ENCODE data around the gene DMD. TPM values are rescaled to one million over a fixed set of nuclear protein-coding genes. Genes with fewer than 3 reads are reported as not detected.

DMD gene
- total RNA-seq, 1 donor from 2014 or later = 23.9 TPM

- no peak overlapping the region for H3K4me3 Mint-ChIP-seq (ENCODE audit: low read depth)
- H3K4me1 Mint-ChIP-seq (ENCODE audit: low read depth) = no peaks in the 10 kb centered on the region
- no peak for DNase-seq (ENCODE audit: low spot score, unreplicated experiment)
These were observed 1495.7 kb downstream of the DMD start for GRCh38 chrX:31715675-31716074.

GRCh38 chrX:31714797-31715196 lies 1496.6 kb downstream of the DMD start:
- DNase-seq (ENCODE audit: low spot score, unreplicated experiment) = no peak
- H3K4me1 Mint-ChIP-seq (ENCODE audit: low read depth) = no peaks in the 10 kb centered on the region
- peaks cover 11% of the 10 kb centered on the region for H3K9me3 Mint-ChIP-seq (ENCODE audit: low read depth)

More at GRCh38 chrX:31715675-31716074, 1495.7 kb downstream of the DMD start:
- H3K36me3 Mint-ChIP-seq (ENCODE audit: insufficient read depth) = no peaks in the 10 kb centered on the region
- TF ChIP-seq CTCF (IDR thresholded peaks at IDR 0.05; ENCODE audit: unreplicated experiment) = no peak
- H3K27ac Mint-ChIP-seq = no peak overlapping the region
- H3K9me3 Mint-ChIP-seq (ENCODE audit: low read depth) = peaks cover 7% of the 10 kb centered on the region
- no peaks in the 10 kb centered on the region for H3K27me3 Mint-ChIP-seq

GRCh38 chrX:31713120-31713519 lies 1498.2 kb downstream of the DMD start:
- TF ChIP-seq CTCF (IDR thresholded peaks at IDR 0.05; ENCODE audit: unreplicated experiment) = no peak
- H3K9me3 Mint-ChIP-seq (ENCODE audit: low read depth) = peaks cover 12% of the 10 kb centered on the region
- no peaks in the 10 kb centered on the region for H3K4me1 Mint-ChIP-seq (ENCODE audit: low read depth)
- H3K36me3 Mint-ChIP-seq (ENCODE audit: insufficient read depth) = no peaks in the 10 kb centered on the region
- H3K27ac Mint-ChIP-seq = no peak overlapping the region
- H3K4me3 Mint-ChIP-seq (ENCODE audit: low read depth) = no peak overlapping the region
- H3K27me3 Mint-ChIP-seq = no peaks in the 10 kb centered on the region
- DNase-seq (ENCODE audit: low spot score, unreplicated experiment) = no peak

More at GRCh38 chrX:31714797-31715196, 1496.6 kb downstream of the DMD start:
- Mint-ChIP-seq H3K4me3 (ENCODE audit: low read depth) (no peak overlapping the region), H3K27ac (no peak overlapping the region), H3K27me3 (no peaks in the 10 kb centered on the region), H3K36me3 (ENCODE audit: insufficient read depth) (no peaks in the 10 kb centered on the region)
- no peak for TF ChIP-seq CTCF (IDR thresholded peaks at IDR 0.05; ENCODE audit: unreplicated experiment)

- Mint-ChIP-seq H3K9me3 (ENCODE audit: low read depth) (peaks cover 12% of the 10 kb centered on the region), H3K4me1 (ENCODE audit: low read depth) (no peaks in the 10 kb centered on the region), H3K27me3 (no peaks in the 10 kb centered on the region), H3K27ac (no peak overlapping the region), H3K36me3 (ENCODE audit: insufficient read depth) (no peaks in the 10 kb centered on the region), H3K4me3 (ENCODE audit: low read depth) (no peak overlapping the region)
- no peak for TF ChIP-seq CTCF (IDR thresholded peaks at IDR 0.05; ENCODE audit: unreplicated experiment)
- DNase-seq (ENCODE audit: low spot score, unreplicated experiment) = no peak
These were observed 1500.2 kb downstream of the DMD start for GRCh38 chrX:31711166-31711565.

- no peak for TF ChIP-seq CTCF (IDR thresholded peaks at IDR 0.05; ENCODE audit: unreplicated experiment)
- H3K36me3 Mint-ChIP-seq (ENCODE audit: insufficient read depth) = no peaks in the 10 kb centered on the region
- no peak overlapping the region for H3K4me3 Mint-ChIP-seq (ENCODE audit: low read depth)
- no peak overlapping the region for H3K27ac Mint-ChIP-seq
- DNase-seq (ENCODE audit: low spot score, unreplicated experiment) = no peak
- H3K27me3 Mint-ChIP-seq = no peaks in the 10 kb centered on the region
- no peaks in the 10 kb centered on the region for H3K4me1 Mint-ChIP-seq (ENCODE audit: low read depth)
- H3K9me3 Mint-ChIP-seq (ENCODE audit: low read depth) = peaks cover 9% of the 10 kb centered on the region
These were observed 1503.2 kb downstream of the DMD start for GRCh38 chrX:31708116-31708515.
